ENCODE data around the gene TTC19. TPM values are rescaled to one million over a fixed set of nuclear protein-coding genes. Genes with fewer than 3 reads are reported as not detected.
A peak's percentile ranks its signal among the peaks of the same experiment; 100 is the strongest.

Gene TTC19
- total and polyA plus RNA-seq, 2 donors (not counting 3 experiments of a cell fraction or from before 2014, with no cell fraction given) = 7.8 to 32.8 TPM

GRCh38 chr17:16003841-16004240, 4.2 kb downstream of the TTC19 start:
- TF ChIP-seq, protein P1, sequence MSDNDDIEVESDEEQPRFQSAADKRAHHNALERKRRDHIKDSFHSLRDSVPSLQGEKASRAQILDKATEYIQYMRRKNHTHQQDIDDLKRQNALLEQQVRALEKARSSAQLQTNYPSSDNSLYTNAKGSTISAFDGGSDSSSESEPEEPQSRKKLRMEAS (IDR thresholded peaks at IDR 0.05; ENCODE audit: insufficient read depth, insufficient read length) = no peak
- TF ChIP-seq GATA2 (IDR thresholded peaks at IDR 0.05; ENCODE audit: insufficient read depth, insufficient read length, low read depth, low read length) (no peak), POLR2A (IDR thresholded peaks at IDR 0.05; ENCODE audit: low read depth, low read length) (no peak), MYC (IDR thresholded peaks at IDR 0.05; ENCODE audit: low read depth, low read length) (no peak), JUN (IDR thresholded peaks at IDR 0.05; ENCODE audit: borderline replicate concordance, insufficient read depth, insufficient read length, low read depth) (no peak), CTCF (IDR thresholded peaks at IDR 0.05; ENCODE audit: extremely low read depth in 1 of 2, insufficient read depth in 1 of 2, low read depth in 1 of 2, low read length in 2 of 2) (no peak), EZH2 (IDR thresholded peaks at IDR 0.05; ENCODE audit: borderline replicate concordance, low read depth, low read length, severe bottlenecking) (no peak), FOS (IDR thresholded peaks at IDR 0.05; ENCODE audit: borderline replicate concordance, insufficient read depth, low read length) (no peak), POLR2AphosphoS5 (IDR thresholded peaks at IDR 0.05; ENCODE audit: insufficient read depth, low read depth, low read length) (no peak)
- Histone ChIP-seq H3K27me3 (ENCODE audit: control insufficient read depth in 2 of 2, insufficient read depth in 2 of 2, low read length in 2 of 2) (no peaks in the 10 kb centered on the region), H3K79me2 (ENCODE audit: control insufficient read depth, insufficient read depth, low read length) (peaks cover 50% of the 10 kb centered on the region), H2AFZ (ENCODE audit: low read depth, low read length) (no peak overlapping the region), H3K9me1 (replicated peaks; ENCODE audit: control insufficient read depth, extremely low read depth, insufficient read depth, low read length) (no peaks in the 10 kb centered on the region), H3K4me2 (ENCODE audit: insufficient read depth, low read length) (no peak overlapping the region), H4K20me1 (replicated peaks; ENCODE audit: control insufficient read depth, extremely low read depth, insufficient read depth, low read length) (no peaks in the 10 kb centered on the region), H3K4me3 (replicated peaks in 1 of 3; ENCODE audit: insufficient read depth in 1 of 3, low read depth in 1 of 3, low read length in 3 of 3) (no peak overlapping the region), H3K4me1 (ENCODE audit: control insufficient read depth, extremely low read depth, insufficient read depth, low read length) (peaks cover 21% of the 10 kb centered on the region), H3K9ac (replicated peaks; ENCODE audit: extremely low read depth, insufficient read depth, low read length) (no peak overlapping the region), H3K36me3 (ENCODE audit: control insufficient read depth in 2 of 2, extremely low read depth in 1 of 2, insufficient read depth in 2 of 2, low read length in 2 of 2) (peaks cover 24 to 35% of the 10 kb centered on the region in 2 experiments), H3K9me3 (replicated peaks; ENCODE audit: control insufficient read depth, insufficient read depth, low read length) (no peaks in the 10 kb centered on the region), H3K27ac (ENCODE audit: insufficient read depth, low read depth, low read length) (no peak overlapping the region)
- ChIA-PET POLR2A (no interaction called here), CTCF (no interaction called here)
- no peak for FAIRE-seq
- BruUV-seq (replicated peaks) = no TSS peak
- dilution Hi-C loops (cut with MboI; ENCODE audit: extremely low pct_ligation_motif_present, low sequenced_read_pairs) (no loop called here), intact Hi-C loops (cut with micrococcal nuclease) (no loop called here)
- DNase-seq (ENCODE audit: low read depth, low spot score) = peak; percentile 49

Data from endothelial cell of umbilical vein (primary cell).